Brain microvascular endothelial cell (primary cell): ENCODE data around the gene TCAP.

Experiments used
- DNase-seq: peaks from one replicate; pipeline ENCODE4 v3.0.0-alpha.2; 2020
- H3K27ac ChIP-seq: fragments of 250-450 bp; sonication (Bioruptor Pico); 2 replicates; pipeline ENCODE4 v1.5.1; 2020; ENCODE audit warnings: mild to moderate bottlenecking, moderate library complexity
- H3K27me3 ChIP-seq: fragments of 250-450 bp; sonication (Bioruptor Pico); replicated peaks from 2 replicates; pipeline ENCODE4 v1.5.1; 2020; ENCODE audit warnings: mild to moderate bottlenecking
- H3K36me3 ChIP-seq: fragments of 250-450 bp; sonication (Bioruptor Pico); replicated peaks from 2 replicates; pipeline ENCODE4 v1.5.1; 2020; ENCODE audit warnings: mild to moderate bottlenecking
- H3K4me3 ChIP-seq: 2 replicates; pipeline ENCODE4 v1.5.1; 2011; ENCODE audit warnings: low read depth, mild to moderate bottlenecking, control low read depth, low read length, moderate library complexity
- in situ Hi-C: cut with HindIII; loops from 2 replicates; pipeline ENCODE4 v1.10.0; 2017; ENCODE audit warnings: low sequenced_read_pairs, low pct_ligation_motif_present
- TF ChIP-seq, protein P1 (sequence below): IDR thresholded peaks from 2 replicates; pipeline ENCODE4 v1.5.1; 2011; ENCODE audit warnings: low read depth, mild to moderate bottlenecking, moderate library complexity, low read length, control low read depth, inconsistent platforms; ENCODE audit errors: missing control alignments

TCAP gene

DNA sequence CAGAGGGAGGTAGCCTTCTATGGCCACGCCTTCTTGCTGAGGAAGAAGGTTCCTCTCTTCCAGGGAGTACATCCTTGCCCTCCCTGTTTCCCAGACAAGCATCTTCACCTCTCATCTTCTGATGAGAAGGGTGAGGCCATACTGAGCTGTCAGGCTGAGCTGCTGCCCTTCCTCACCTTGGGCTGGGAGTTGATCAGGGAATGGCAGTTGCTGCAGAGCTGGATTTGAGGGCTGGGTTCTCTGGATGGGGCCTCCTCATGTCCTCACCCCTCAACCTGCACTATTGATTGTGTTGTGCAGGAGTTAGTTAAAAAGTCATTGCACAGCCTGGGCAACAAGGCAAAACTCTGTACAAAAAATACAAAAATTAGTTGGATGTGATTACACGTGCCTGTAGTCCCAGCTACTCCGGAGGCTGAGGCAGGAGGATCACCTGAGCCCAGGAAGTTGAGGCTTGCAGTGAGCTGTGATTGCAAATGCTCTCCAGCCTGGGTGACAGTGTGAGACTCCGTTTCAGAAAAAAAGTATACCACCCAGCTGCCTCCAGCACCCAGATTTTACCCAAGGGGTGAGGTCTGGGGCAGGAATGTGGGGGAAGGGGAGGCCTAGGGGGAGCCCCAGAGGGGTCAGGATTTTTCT is 36.8 kb downstream of the TCAP start:
- Histone ChIP-seq H3K27me3 (no peaks in the 10 kb centered on the region), H3K4me3 (no peak overlapping the region), H3K27ac (no peak overlapping the region), H3K36me3 (peaks cover 1% of the 10 kb centered on the region)
- in situ Hi-C loops: no loop called here
- DNase-seq: no peak
- TF ChIP-seq, protein P1, sequence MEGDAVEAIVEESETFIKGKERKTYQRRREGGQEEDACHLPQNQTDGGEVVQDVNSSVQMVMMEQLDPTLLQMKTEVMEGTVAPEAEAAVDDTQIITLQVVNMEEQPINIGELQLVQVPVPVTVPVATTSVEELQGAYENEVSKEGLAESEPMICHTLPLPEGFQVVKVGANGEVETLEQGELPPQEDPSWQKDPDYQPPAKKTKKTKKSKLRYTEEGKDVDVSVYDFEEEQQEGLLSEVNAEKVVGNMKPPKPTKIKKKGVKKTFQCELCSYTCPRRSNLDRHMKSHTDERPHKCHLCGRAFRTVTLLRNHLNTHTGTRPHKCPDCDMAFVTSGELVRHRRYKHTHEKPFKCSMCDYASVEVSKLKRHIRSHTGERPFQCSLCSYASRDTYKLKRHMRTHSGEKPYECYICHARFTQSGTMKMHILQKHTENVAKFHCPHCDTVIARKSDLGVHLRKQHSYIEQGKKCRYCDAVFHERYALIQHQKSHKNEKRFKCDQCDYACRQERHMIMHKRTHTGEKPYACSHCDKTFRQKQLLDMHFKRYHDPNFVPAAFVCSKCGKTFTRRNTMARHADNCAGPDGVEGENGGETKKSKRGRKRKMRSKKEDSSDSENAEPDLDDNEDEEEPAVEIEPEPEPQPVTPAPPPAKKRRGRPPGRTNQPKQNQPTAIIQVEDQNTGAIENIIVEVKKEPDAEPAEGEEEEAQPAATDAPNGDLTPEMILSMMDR: no peak

DNA sequence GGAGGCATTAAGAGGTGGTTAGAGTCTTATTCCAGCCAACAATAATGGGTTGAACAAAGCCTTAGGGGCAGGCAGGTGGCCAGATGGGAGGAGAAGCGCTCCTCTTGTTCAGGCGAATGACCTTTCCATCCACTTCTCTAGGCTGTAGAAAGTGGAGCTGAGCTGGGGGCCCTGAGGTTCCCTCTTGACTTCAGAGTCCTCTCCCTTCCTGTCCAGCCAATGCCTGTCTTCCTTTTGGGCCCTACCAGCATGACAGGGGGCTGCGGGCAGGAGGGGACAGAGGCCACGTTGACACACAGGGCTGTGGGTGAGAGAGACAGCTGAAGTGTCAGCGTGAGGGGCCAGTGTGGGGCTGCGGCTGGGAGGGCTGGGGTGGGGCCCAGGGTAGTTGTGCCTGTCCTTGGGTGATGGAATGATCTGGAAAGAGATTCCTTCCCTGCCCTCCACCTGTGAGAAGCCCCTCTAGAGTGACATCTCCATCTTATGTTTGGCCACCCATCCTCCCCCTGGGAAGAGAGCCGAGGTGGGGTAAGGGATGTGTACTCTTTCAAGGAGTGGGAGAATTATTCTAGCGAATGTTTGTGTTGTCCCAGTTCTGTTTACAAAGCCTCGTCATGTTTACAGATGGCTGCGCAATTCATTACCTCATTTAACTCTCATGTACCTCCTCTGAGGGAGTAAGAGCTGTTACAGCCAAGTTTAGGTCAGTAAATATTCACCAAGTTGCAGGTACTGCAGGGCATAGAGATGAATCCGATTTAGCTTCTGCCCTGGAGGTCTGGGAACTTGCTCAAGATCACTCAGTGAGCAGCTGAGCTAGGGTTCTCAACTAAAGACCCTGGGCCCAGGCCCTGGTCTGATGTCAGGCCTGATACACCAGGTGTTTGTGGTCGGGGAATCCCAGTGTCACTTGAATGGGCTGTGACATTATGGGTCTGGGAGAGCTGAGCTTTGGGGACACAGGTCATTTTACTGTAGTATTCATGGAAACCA is 38.0 kb downstream of the TCAP start:
- TF ChIP-seq, protein P1: no peak
- DNase-seq: no peak
- Histone ChIP-seq H3K27ac (no peak overlapping the region), H3K27me3 (no peaks in the 10 kb centered on the region), H3K4me3 (no peak overlapping the region), H3K36me3 (peaks cover 10% of the 10 kb centered on the region)
- in situ Hi-C loops: no loop called here

DNA sequence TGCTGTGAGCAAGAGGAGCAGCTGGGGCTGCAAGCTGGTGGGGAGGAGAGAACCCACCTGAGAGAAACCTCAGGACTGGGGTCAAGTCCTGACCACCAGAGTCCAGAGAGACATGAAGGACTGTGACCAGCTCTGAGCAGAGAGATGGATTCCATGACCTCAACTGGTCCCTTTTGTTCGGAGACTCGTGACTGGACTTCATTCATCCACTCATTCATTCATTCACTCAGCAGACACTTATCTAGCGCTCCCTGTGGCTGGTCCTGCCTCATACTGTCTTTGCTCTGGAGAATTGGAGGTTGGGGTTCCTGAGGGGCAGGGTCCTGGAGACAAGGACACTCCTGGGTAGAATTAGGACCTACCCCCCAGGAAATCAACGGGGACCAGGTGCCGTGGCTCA is 38.8 kb downstream of the TCAP start:
- H3K36me3 ChIP-seq: peaks cover 14% of the 10 kb centered on the region
- H3K4me3 ChIP-seq: no peak overlapping the region
- H3K27ac ChIP-seq: no peak overlapping the region
- DNase-seq: no peak
- H3K27me3 ChIP-seq: no peaks in the 10 kb centered on the region
- TF ChIP-seq, protein P1: no peak
- in situ Hi-C loops: no loop called here

DNA sequence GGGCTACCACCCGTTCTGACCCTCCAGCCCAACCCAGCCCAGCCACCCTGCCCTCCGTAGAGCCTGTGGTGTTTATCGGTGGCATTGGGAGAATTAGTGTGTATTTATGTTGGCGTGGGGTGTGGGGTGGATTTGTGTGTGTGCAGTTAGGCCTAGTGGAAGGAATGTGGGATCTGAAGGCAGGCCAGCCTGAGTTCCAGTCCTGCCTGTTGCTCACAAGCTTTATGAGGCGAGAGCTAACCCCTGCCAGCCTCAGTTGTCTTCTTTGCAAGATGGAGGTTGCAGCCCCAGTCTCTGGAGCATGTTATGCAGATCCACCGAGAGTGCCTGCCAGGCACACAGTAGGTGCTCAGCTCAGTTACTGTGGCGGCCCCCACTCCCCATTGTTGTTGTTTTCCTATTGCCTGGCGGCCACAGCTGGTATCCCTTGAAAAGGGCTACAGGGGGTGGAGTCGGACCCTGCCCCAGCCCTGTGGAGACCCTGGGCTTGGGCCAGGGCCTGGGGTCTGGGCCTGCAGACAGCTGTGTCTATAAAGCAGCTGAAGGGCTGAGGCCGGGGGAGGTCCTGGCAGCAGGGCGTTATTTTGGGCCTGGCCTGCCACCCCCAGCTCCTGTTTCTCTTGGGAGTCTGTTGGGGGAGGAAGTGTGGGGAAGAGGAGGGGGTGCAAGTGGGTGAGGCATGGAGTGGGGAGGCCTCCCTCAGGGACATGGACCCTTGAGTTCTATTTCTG is 39.8 kb downstream of the TCAP start:
- peak; percentile 27 for DNase-seq
- peaks cover 21% of the 10 kb centered on the region for H3K36me3 ChIP-seq
- TF ChIP-seq, protein P1: peak; percentile 42
- H3K27me3 ChIP-seq: no peaks in the 10 kb centered on the region
- no peak overlapping the region for H3K27ac ChIP-seq
- no peak overlapping the region for H3K4me3 ChIP-seq
- in situ Hi-C loops: no loop called here

DNA sequence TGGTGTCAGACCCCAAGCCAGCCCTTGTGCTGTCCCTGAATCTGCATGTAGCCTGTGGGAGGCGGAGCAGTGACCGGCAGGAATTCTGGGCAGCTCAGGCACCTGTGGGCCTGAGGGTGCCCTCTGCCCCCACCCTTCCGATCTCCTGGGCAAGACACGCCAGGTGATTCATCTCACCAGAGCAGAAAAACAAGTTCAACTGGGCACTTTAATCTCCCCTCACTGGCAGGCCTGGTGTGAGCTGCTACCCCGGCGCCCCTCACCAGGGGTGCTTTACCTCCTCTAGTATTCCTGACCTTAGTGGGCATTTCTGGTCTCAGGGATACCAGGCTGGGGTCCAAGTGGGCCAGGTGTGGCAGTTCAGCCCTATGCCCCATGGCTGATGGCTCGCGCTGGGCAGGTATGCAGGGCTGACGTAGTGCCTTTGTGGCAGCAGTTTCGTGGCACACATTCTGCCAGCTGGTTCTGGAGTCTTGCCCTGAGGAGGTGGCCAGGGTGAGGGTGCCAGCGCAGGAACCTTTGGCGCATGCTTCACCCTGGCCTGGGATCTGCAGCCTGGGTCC is 40.7 kb downstream of the TCAP start:
- H3K27ac ChIP-seq: no peak overlapping the region
- no peaks in the 10 kb centered on the region for H3K27me3 ChIP-seq
- in situ Hi-C loops: no loop called here
- no peak overlapping the region for H3K4me3 ChIP-seq
- peaks cover 22% of the 10 kb centered on the region for H3K36me3 ChIP-seq
- DNase-seq: no peak
- TF ChIP-seq, protein P1: no peak
